Upper lobe of left lung (tissue), 6 donors: Measurements from ENCODE around the gene ATP11C. TPM values are rescaled to one million over a fixed set of nuclear protein-coding genes. Genes with fewer than 3 reads are reported as not detected.
A peak's percentile ranks its signal among the peaks of the same experiment; 100 is the strongest.

Source experiments
- ATAC-seq, 2 donors: fragments of 200-7000 bp; cut with Tn5 transposase; one replicate each; pipeline ENCODE4 v1.9.1; 2022; ENCODE audit warnings: mild to moderate bottlenecking in 2 of 2, moderate library complexity in 2 of 2; ENCODE audit not compliant: low FRiP score in 2 of 2
- DNase-seq, 2 donors: peaks; one replicate each; pipeline ENCODE4 v3.0.0-alpha.2; 2019 to 2020
- H3K27ac ChIP-seq, 4 donors: fragments of 200-600 bp; sonication (generic); one replicate each; pipeline ENCODE4 v1.5.1; 2016 to 2019
- H3K27me3 ChIP-seq, 4 donors: fragments of 200-600 bp; sonication (generic); one replicate each; pipeline ENCODE4 v1.5.1; 2017 to 2019
- H3K36me3 ChIP-seq, 4 donors: fragments of 200-600 bp; sonication (generic); one replicate each; pipeline ENCODE4 v1.5.1; 2016 to 2019
- H3K4me1 ChIP-seq, 4 donors: fragments of 200-600 bp; sonication (generic); one replicate each; pipeline ENCODE4 v1.5.1; 2018 to 2019
- H3K4me3 ChIP-seq, 4 donors: fragments of 200-600 bp; sonication (generic); one replicate each; pipeline ENCODE4 v1.5.1; 2017 to 2019; ENCODE audit warnings: mild to moderate bottlenecking in 2 of 4, moderate library complexity in 1 of 4
- H3K9me3 ChIP-seq, 4 donors: fragments of 200-600 bp; sonication (generic); one replicate each; pipeline ENCODE4 v1.5.1; 2018 to 2019
- EP300 ChIP-seq, 4 donors: sonication (generic); formaldehyde crosslinking; IDR thresholded peaks; one replicate each; pipeline ENCODE4 v1.5.1; 2017; ENCODE audit warnings: antibody characterized with exemption in 4 of 4, control low read depth in 2 of 4
- POLR2A ChIP-seq, 4 donors: fragments of 450-650 bp; IDR thresholded peaks; one replicate each; pipeline ENCODE4 v1.5.1; 2016 to 2017; ENCODE audit warnings: antibody characterized with exemption in 4 of 4, mild to moderate bottlenecking in 2 of 4
- POLR2AphosphoS5 ChIP-seq, 2 donors: sonication (generic); formaldehyde crosslinking; IDR thresholded peaks; one replicate each; pipeline ENCODE4 v1.5.1; 2017; ENCODE audit warnings: antibody characterized with exemption in 2 of 2
- WGBS, 2 donors: methylation state at CpG; one replicate each; pipeline ENCODE4 v1.1.5; 2017 to 2018; 5-methylcytosine and 5-hydroxymethylcytosine counted together
- total RNA-seq, 6 donors: library from RNA; depleted of rRNA in 4 of 6; stranded (reverse); fragments of >200 nt in 4 of 6; gene quantifications; one replicate each; pipeline versions ENCODE4 v1.1.0 to v1.2.1, GENCODE V29; 2016 to 2021
- TF ChIP-seq, protein P1 (sequence below), 6 experiments: fragments of 450-650 bp in 4 of 6; fragments of 200-600 bp in 2 of 6; sonication (generic) in 2 of 6; IDR thresholded peaks; one replicate each; pipeline ENCODE4 v1.5.1; 2016 to 2019; ENCODE audit warnings: antibody characterized with exemption in 6 of 6
- donor health status: DM: no; HTN: no; CAD: no; lungs with moderate emphysema.
- donor health status: DM: no; HTN: yes; CAD: no; lungs with severe emphysema.

ATP11C gene
- total RNA-seq, 6 donors from 2014 or later, result 9.5 to 24.4 (median 15.1) TPM

DNA sequence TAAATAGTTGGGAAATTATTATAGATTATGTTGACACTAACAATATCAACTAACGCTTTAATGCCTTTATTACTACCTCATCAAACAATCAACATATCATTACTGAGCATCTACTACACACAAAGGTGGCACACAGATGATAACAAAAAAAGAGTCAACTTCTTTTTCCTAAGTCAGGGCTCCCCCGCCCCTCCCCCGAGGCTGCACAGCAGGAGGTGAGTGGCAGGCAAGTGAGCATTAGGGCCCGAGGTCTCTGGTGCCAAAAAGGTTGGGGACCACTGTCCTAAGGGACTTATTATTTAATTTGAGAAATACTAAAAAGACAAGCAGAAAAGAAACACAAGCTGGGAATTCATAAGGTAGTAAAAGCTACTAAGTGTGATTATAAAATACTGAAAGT lies 174.6 kb downstream of the ATP11C start:
- H3K4me1 ChIP-seq, result no peaks in the 10 kb centered on the region
- H3K27me3 ChIP-seq, result no peaks in the 10 kb centered on the region
- TF ChIP-seq POLR2AphosphoS5 (IDR thresholded peaks at IDR 0.05) (no peak), POLR2A (IDR thresholded peaks at IDR 0.05) (no peak), EP300 (IDR thresholded peaks at IDR 0.05) (no peak)
- TF ChIP-seq, protein P1, sequence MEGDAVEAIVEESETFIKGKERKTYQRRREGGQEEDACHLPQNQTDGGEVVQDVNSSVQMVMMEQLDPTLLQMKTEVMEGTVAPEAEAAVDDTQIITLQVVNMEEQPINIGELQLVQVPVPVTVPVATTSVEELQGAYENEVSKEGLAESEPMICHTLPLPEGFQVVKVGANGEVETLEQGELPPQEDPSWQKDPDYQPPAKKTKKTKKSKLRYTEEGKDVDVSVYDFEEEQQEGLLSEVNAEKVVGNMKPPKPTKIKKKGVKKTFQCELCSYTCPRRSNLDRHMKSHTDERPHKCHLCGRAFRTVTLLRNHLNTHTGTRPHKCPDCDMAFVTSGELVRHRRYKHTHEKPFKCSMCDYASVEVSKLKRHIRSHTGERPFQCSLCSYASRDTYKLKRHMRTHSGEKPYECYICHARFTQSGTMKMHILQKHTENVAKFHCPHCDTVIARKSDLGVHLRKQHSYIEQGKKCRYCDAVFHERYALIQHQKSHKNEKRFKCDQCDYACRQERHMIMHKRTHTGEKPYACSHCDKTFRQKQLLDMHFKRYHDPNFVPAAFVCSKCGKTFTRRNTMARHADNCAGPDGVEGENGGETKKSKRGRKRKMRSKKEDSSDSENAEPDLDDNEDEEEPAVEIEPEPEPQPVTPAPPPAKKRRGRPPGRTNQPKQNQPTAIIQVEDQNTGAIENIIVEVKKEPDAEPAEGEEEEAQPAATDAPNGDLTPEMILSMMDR (IDR thresholded peaks at IDR 0.05), result no peak
- DNase-seq, result peak in 1 of 2 donors; percentile 2
- no peak overlapping the region for H3K4me3 ChIP-seq
- H3K9me3 ChIP-seq, result peaks cover 0 to 16% (median 3%) of the 10 kb centered on the region in 4 donors
- H3K36me3 ChIP-seq, result no peaks in the 10 kb centered on the region
- 73 to 94% methylated on average over 4 of the region's 4 CpGs for WGBS, 2 donors
- no peak overlapping the region for H3K27ac ChIP-seq
- ATAC-seq, result no peak

DNA sequence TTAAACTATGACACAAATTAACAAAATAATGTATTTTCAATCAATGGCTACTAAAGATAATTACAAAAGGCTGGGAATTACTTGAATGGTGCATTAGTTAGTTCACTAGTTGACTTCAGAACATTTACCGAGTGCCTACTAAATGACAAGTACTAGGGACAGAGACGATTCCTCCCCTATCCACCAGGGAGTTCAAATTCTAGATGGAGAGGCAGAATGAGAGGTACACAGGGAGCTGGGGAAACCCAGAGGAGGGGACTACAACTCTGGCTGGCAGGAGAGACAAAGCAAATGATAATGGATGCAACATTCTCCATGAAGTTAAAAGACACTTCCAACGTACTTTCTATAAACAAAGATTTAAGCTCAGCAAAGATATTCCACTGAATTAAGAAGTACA lies 181.8 kb downstream of the ATP11C start:
- Histone ChIP-seq H3K36me3 (no peaks in the 10 kb centered on the region), H3K9me3 (peaks cover 0 to 16% (median 3%) of the 10 kb centered on the region in 4 donors), H3K4me3 (no peak overlapping the region), H3K27me3 (no peaks in the 10 kb centered on the region), H3K4me1 (no peaks in the 10 kb centered on the region), H3K27ac (no peak overlapping the region)
- WGBS, 2 donors, result 75 to 77% methylated on average over 3 of the region's 3 CpGs
- TF ChIP-seq, protein P1 (IDR thresholded peaks at IDR 0.05), result no peak
- TF ChIP-seq POLR2AphosphoS5 (IDR thresholded peaks at IDR 0.05) (no peak), EP300 (IDR thresholded peaks at IDR 0.05) (no peak), POLR2A (IDR thresholded peaks at IDR 0.05) (no peak)
- DNase-seq (no peak), ATAC-seq (no peak)

DNA sequence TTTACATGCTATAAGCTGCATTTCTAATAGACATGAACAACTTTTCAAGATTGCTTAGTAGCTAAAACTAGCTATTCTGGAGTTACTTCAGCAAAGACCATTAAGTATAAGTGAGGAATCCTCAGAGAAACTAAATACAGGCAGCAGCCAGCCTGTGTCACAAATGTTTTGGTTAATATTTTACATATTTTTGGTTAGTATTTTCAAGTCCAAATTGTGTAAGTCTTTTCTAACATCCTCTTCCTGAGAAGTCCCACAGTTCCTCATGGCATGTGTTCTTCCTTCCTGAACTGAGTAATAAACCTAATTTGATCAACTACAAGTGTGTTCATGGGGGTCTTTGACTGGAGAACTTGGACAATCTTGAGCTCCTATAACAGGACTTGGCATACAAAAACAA lies 182.5 kb downstream of the ATP11C start:
- no peak for ATAC-seq
- DNase-seq, result no peak
- no peaks in the 10 kb centered on the region for H3K36me3 ChIP-seq
- no peaks in the 10 kb centered on the region for H3K27me3 ChIP-seq
- TF ChIP-seq EP300 (IDR thresholded peaks at IDR 0.05), result no peak
- TF ChIP-seq POLR2A (IDR thresholded peaks at IDR 0.05), result no peak
- no peak for TF ChIP-seq POLR2AphosphoS5 (IDR thresholded peaks at IDR 0.05)
- TF ChIP-seq, protein P1 (IDR thresholded peaks at IDR 0.05), result no peak
- no peak overlapping the region for H3K4me3 ChIP-seq
- peaks cover 0 to 16% (median 3%) of the 10 kb centered on the region in 4 donors for H3K9me3 ChIP-seq
- no peaks in the 10 kb centered on the region for H3K4me1 ChIP-seq
- H3K27ac ChIP-seq, result no peak overlapping the region

- Histone ChIP-seq H3K4me1 (no peaks in the 10 kb centered on the region), H3K9me3 (no peaks in the 10 kb centered on the region), H3K36me3 (no peaks in the 10 kb centered on the region), H3K27ac (no peak overlapping the region), H3K4me3 (no peak overlapping the region), H3K27me3 (no peaks in the 10 kb centered on the region)
- ATAC-seq (no peak), DNase-seq (no peak)
- WGBS, 2 donors, result 71 to 78% methylated on average over 2 of the region's 2 CpGs
- TF ChIP-seq EP300 (IDR thresholded peaks at IDR 0.05) (no peak), POLR2AphosphoS5 (IDR thresholded peaks at IDR 0.05) (no peak), POLR2A (IDR thresholded peaks at IDR 0.05) (no peak)
- TF ChIP-seq, protein P1 (IDR thresholded peaks at IDR 0.05), result no peak
These were observed 193.7 kb downstream of the ATP11C start for GRCh38 chrX:139739138-139739537.

DNA sequence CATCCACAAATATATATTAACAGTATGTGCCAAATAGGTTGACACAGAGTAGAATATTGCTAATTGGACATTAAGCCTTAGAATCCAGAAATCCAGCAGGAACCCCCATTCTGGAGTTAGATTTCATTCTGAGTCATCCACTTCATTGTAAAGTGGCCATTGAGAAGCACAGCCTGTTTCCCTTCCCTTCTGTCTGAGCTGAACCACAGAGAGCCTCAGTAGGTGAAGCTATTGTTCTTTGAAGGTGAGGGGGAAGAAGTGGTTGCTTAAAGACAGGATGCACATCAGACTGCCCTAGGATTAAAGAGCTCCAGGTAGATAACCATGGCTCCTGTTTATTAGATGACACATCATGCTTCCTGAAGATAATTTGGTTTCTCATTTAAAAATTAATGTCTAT lies 194.3 kb downstream of the ATP11C start:
- DNase-seq (no peak), ATAC-seq (peak in 1 of 2 donors; percentile 34)
- Histone ChIP-seq H3K27me3 (no peaks in the 10 kb centered on the region), H3K36me3 (no peaks in the 10 kb centered on the region), H3K4me1 (no peaks in the 10 kb centered on the region), H3K4me3 (no peak overlapping the region), H3K9me3 (no peaks in the 10 kb centered on the region), H3K27ac (no peak overlapping the region)
- TF ChIP-seq EP300 (IDR thresholded peaks at IDR 0.05) (no peak), POLR2A (IDR thresholded peaks at IDR 0.05) (no peak), POLR2AphosphoS5 (IDR thresholded peaks at IDR 0.05) (no peak)
- TF ChIP-seq, protein P1 (IDR thresholded peaks at IDR 0.05), result no peak
